ENCODE measurements around the gene HOXC6. TPM values are rescaled to one million over a fixed set of nuclear protein-coding genes. Genes with fewer than 3 reads are reported as not detected.

The HOXC6 gene
- total RNA-seq, 3 donors from 2014 or later = 3.3 to 4.1 (median 4.0) TPM

DNA sequence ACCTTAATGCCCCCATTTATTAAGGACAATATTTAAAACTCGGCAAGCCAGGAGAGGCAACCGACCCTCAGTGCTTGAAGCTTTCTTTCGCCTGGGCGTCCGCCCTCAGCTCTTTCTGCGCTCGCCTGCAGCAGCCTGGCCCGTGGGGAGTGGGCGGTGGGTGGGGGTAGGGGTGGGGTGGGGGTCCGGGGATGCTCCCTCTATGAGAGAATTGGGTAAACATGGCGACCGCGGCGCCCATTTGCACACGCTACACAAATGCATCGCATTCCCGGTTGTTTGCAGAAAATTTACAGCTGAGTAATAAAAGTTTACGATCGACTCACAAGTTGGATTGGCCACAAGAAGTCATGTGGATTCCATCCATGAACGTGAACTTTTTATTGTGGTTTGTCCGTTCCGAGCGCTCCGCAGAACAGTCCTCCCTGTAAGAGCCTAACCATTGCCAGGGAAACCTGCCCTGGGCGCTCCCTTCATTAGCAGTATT lies 11.7 kb upstream of the HOXC6 start:
- no peak for DNase-seq (ENCODE audit: low spot score in 2 of 2)
- TF ChIP-seq, protein P1, sequence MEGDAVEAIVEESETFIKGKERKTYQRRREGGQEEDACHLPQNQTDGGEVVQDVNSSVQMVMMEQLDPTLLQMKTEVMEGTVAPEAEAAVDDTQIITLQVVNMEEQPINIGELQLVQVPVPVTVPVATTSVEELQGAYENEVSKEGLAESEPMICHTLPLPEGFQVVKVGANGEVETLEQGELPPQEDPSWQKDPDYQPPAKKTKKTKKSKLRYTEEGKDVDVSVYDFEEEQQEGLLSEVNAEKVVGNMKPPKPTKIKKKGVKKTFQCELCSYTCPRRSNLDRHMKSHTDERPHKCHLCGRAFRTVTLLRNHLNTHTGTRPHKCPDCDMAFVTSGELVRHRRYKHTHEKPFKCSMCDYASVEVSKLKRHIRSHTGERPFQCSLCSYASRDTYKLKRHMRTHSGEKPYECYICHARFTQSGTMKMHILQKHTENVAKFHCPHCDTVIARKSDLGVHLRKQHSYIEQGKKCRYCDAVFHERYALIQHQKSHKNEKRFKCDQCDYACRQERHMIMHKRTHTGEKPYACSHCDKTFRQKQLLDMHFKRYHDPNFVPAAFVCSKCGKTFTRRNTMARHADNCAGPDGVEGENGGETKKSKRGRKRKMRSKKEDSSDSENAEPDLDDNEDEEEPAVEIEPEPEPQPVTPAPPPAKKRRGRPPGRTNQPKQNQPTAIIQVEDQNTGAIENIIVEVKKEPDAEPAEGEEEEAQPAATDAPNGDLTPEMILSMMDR (IDR thresholded peaks at IDR 0.05) = no peak
- no peak for TF ChIP-seq POLR2AphosphoS5 (IDR thresholded peaks at IDR 0.05)
- no peak for TF ChIP-seq POLR2A (IDR thresholded peaks at IDR 0.05)
- Histone ChIP-seq H3K27me3 (no peaks in the 10 kb centered on the region), H3K9me3 (no peaks in the 10 kb centered on the region), H3K4me3 (peak overlapping the region; percentile 65 to 80 (median 71)), H3K4me1 (peaks cover 0 to 13% of the 10 kb centered on the region in 2 donors), H3K36me3 (no peaks in the 10 kb centered on the region), H3K27ac (peak overlapping the region; percentile 99)
- intact Hi-C loops (cut with DNase I; ENCODE audit: low total_unique reads) = no loop called here

DNA sequence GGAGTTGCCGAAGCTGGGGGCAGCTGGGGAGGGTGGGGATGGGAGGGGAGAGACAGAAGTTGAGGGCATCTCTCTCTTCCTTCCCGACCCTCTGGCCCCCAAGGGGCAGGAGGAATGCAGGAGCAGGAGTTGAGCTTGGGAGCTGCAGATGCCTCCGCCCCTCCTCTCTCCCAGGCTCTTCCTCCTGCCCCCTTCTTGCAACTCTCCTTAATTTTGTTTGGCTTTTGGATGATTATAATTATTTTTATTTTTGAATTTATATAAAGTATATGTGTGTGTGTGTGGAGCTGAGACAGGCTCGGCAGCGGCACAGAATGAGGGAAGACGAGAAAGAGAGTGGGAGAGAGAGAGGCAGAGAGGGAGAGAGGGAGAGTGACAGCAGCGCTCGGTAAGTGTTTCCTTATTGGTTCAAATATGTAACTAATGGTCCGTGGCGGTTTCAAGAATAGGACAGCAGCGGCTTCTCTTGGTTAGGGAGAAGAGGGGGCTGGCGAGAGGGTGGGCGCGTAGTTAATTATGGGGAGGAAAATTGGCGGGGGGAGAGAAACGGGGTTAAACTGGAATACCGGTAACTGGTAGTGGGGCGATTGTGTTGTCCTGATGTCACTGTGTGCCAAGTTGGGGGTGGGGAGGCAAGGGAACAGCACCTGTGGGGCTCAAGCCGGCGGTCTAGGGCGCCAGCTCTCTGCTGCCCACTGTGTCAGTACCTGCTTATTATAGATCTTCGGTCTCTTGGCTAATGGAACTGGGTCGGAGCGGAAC lies 11.0 kb upstream of the HOXC6 start:
- Histone ChIP-seq H3K27me3 (no peaks in the 10 kb centered on the region), H3K36me3 (no peaks in the 10 kb centered on the region), H3K27ac (peak overlapping the region; percentile 99), H3K9me3 (no peaks in the 10 kb centered on the region), H3K4me3 (peak overlapping the region; percentile 65 to 80 (median 71)), H3K4me1 (peaks cover 0 to 13% of the 10 kb centered on the region in 2 donors)
- intact Hi-C loops (cut with DNase I; ENCODE audit: low total_unique reads) = no loop called here
- DNase-seq (ENCODE audit: low spot score in 2 of 2) = peak in 1 of 2 donors; percentile 64
- TF ChIP-seq POLR2AphosphoS5 (IDR thresholded peaks at IDR 0.05) = no peak
- TF ChIP-seq, protein P1 (IDR thresholded peaks at IDR 0.05) = peak in 1 of 3 donors; percentile 16

DNA sequence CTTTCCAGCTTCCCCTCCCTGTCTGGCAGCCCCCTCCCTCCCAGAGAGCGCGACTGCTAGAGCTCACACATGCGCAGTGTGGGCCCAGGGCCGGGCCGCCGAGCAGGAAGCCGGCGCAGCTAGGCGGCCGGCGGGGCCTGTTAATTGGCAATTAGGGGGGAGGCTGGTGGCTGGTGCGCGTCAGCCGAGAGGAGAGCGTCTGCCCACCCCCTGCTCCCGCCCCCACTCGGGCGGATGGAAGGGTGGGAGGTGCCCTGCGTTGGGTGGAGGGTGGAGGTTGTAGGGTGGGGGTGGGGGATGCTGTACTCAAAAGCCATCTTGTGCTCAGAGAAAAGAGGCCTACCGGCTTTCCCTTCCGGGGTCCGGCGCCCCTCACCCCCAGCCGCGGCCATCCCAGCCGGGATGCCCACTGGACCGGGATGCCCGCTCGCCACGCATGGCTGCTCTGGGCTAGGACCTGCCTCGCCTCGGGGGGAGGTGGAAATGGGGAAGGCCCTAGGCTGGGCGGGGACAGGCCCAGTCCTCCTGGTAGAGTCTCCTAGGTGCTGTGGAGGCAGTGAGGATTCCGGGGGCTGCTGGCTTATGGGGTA lies 10.3 kb upstream of the HOXC6 start:
- Histone ChIP-seq H3K4me1 (peaks cover 0 to 13% of the 10 kb centered on the region in 2 donors), H3K27me3 (no peaks in the 10 kb centered on the region)

DNA sequence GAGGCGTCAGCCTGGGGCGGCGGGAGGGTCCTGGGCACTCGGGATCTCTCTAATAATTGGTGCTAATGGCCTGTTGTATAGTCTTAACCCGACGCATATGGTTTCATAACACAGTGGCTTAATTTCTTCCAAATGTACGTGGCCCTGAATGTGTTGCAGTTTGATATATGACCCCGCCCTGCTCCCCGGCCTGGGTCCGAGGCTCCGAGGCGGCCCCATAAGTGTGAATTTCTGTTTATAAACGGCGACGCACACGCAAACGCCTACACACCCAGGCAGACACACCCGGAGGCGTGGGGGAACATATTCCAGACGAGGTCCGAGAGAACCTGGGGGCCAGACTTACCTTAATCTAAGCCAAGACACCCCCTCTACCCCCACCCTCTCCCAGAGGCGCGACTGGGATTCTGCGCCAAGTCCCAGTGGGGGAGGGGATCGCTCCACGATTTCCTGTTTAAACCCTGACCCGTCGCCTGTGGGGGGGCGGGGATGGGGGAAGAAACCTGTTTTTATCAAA lies 9.7 kb upstream of the HOXC6 start:
- Histone ChIP-seq H3K9me3 (no peaks in the 10 kb centered on the region), H3K27me3 (no peaks in the 10 kb centered on the region), H3K4me1 (peaks cover 0 to 13% of the 10 kb centered on the region in 2 donors), H3K36me3 (no peaks in the 10 kb centered on the region), H3K4me3 (peak overlapping the region; percentile 65 to 80 (median 71)), H3K27ac (peak overlapping the region; percentile 99)
- no peak for TF ChIP-seq POLR2A (IDR thresholded peaks at IDR 0.05)
- TF ChIP-seq, protein P1 (IDR thresholded peaks at IDR 0.05) = no peak
- no peak for TF ChIP-seq POLR2AphosphoS5 (IDR thresholded peaks at IDR 0.05)
- intact Hi-C loops (cut with DNase I; ENCODE audit: low total_unique reads) = no loop called here
- DNase-seq (ENCODE audit: low spot score in 2 of 2) = peak in 1 of 2 donors; percentile 76

More for the DNA sequence above, 10.3 kb upstream of the HOXC6 start:
- H3K9me3 ChIP-seq = no peaks in the 10 kb centered on the region
- H3K4me3 ChIP-seq = peak overlapping the region; percentile 65 to 80 (median 71)
- peak; percentile 8 for TF ChIP-seq POLR2A (IDR thresholded peaks at IDR 0.05)
- TF ChIP-seq, protein P1 (IDR thresholded peaks at IDR 0.05) = peak in 1 of 3 donors; percentile 9
- TF ChIP-seq POLR2AphosphoS5 (IDR thresholded peaks at IDR 0.05) = peak; percentile 51 to 84 (median 78)
- peak overlapping the region; percentile 99 for H3K27ac ChIP-seq
- intact Hi-C loops (cut with DNase I; ENCODE audit: low total_unique reads) = no loop called here
- H3K36me3 ChIP-seq = no peaks in the 10 kb centered on the region
- DNase-seq (ENCODE audit: low spot score in 2 of 2) = peak; percentile 79 to 92
